T-helper 1 cell (primary cell): ENCODE results near the gene HIF3A.
"Not testable (repeated sequence)": the region's sequence is repeated elsewhere in the genome, so short reads cannot be mapped to it uniquely, and the experiment has no call there.

Experiments used
- DNase-seq, 5 donors: peaks; one replicate each; pipeline ENCODE4 v3.0.0-alpha.2; 2012 to 2020

HIF3A gene

GRCh38 chr19:46361915-46362314, 65.1 kb downstream of the HIF3A start:
- peak in 1 of 5 donors; percentile 52 for DNase-seq

- no peak for DNase-seq
Measured at GRCh38 chr19:46364359-46364758, 67.5 kb downstream of the HIF3A start.

- DNase-seq, result no peak
Measured at GRCh38 chr19:46365561-46365960, 68.7 kb downstream of the HIF3A start.

GRCh38 chr19:46366620-46367292, 69.9 kb downstream of the HIF3A start:
- no peak for DNase-seq

GRCh38 chr19:46367426-46367825, 70.6 kb downstream of the HIF3A start:
- no peak for DNase-seq

- no peak for DNase-seq
Measured at GRCh38 chr19:46368116-46368515, 71.3 kb downstream of the HIF3A start.

- DNase-seq, result no peak
Measured at GRCh38 chr19:46369817-46370216, 73.0 kb downstream of the HIF3A start.

GRCh38 chr19:46371371-46371901, 74.6 kb downstream of the HIF3A start:
- peak in 1 of 5 donors; percentile 18 for DNase-seq

- DNase-seq, result no peak
Measured at GRCh38 chr19:46372901-46373490, 76.2 kb downstream of the HIF3A start.

GRCh38 chr19:46373491-46374359, 76.9 kb downstream of the HIF3A start:
- DNase-seq, result no peak

GRCh38 chr19:46374536-46375475, 78.0 kb downstream of the HIF3A start:
- no peak for DNase-seq

GRCh38 chr19:46375476-46376067, 78.7 kb downstream of the HIF3A start:
- not testable (repeated sequence) for DNase-seq

GRCh38 chr19:46376241-46377153, 79.7 kb downstream of the HIF3A start:
- no peak for DNase-seq

GRCh38 chr19:46378268-46378667, 81.4 kb downstream of the HIF3A start:
- no peak for DNase-seq

GRCh38 chr19:46380690-46381089, 83.8 kb downstream of the HIF3A start:
- DNase-seq, result no peak

- DNase-seq, result no peak
Measured at GRCh38 chr19:46381346-46381745, 84.5 kb downstream of the HIF3A start.

GRCh38 chr19:46381756-46382345, 85.0 kb downstream of the HIF3A start:
- no peak for DNase-seq

- no peak for DNase-seq
Measured at GRCh38 chr19:46383171-46383815, 86.5 kb downstream of the HIF3A start.

- no peak for DNase-seq
Measured at GRCh38 chr19:46383846-46384245, 87.0 kb downstream of the HIF3A start.

- DNase-seq, result no peak
Measured at GRCh38 chr19:46384396-46384795, 87.6 kb downstream of the HIF3A start.
